Endothelial cell of umbilical vein (primary cell): ENCODE data around the gene DCAF6. TPM values are rescaled to one million over a fixed set of nuclear protein-coding genes. Genes with fewer than 3 reads are reported as not detected.

ENCODE experiments used
- BruUV-seq: library from RNA; stranded (reverse); fragments of 400-500 nt; replicated peaks from 2 replicates; lab custom pipeline; 2021; lab: Mats Ljungman, UMichigan
- CTCF ChIA-PET: fragments of 300-600, 350-600 bp; sonication (Branson Sonifier 250); formaldehyde crosslinking; loops from one replicate; lab custom pipeline; 2021; ENCODE audit warnings: antibody characterized with exemption, inconsistent platforms; lab: Charles Lee
- POLR2A ChIA-PET: fragments of 300-600, 350-600 bp; sonication (Branson Sonifier 250); formaldehyde crosslinking; loops from one replicate; lab custom pipeline; 2021; ENCODE audit warnings: antibody characterized with exemption, inconsistent platforms; lab: Charles Lee
- DNase-seq: peaks from one replicate; pipeline ENCODE4 v3.0.0-alpha.2; 2011; ENCODE audit warnings: low read depth, low spot score
- FAIRE-seq: peaks from 2 replicates; lab custom pipeline; 2011; peaks lifted over from hg19 to GRCh38; lab: Jason Lieb, UNC
- H2AFZ ChIP-seq: 2 replicates; pipeline ENCODE4 v1.6.0; 2012; ENCODE audit warnings: low read depth, low read length, control low read depth, inconsistent platforms
- H3K27ac ChIP-seq: 2 replicates; pipeline ENCODE4 v1.5.1; 2011; ENCODE audit warnings: low read depth, mild to moderate bottlenecking, control low read depth, low read length, moderate library complexity; ENCODE audit not compliant: insufficient read depth
- H3K27me3 ChIP-seq, 2 experiments: 2 replicates each; pipeline versions ENCODE4 v1.6.0 to v1.6.1; 2011; ENCODE audit warnings: low read length in 2 of 2, mixed read lengths in 1 of 2; ENCODE audit not compliant: control insufficient read depth in 2 of 2, insufficient read depth in 2 of 2
- H3K36me3 ChIP-seq, 2 experiments: 2 replicates in 1 of 2; 3 replicates in 1 of 2; pipeline ENCODE4 v1.5.1; 2011; ENCODE audit warnings: low read length in 2 of 2, mild to moderate bottlenecking in 1 of 2, moderate library complexity in 1 of 2; ENCODE audit not compliant: control insufficient read depth in 2 of 2, insufficient read depth in 2 of 2; ENCODE audit errors: extremely low read depth in 1 of 2
- H3K4me1 ChIP-seq: 3 replicates; pipeline ENCODE4 v1.5.1; 2011; ENCODE audit warnings: mild to moderate bottlenecking, low read length; ENCODE audit not compliant: control insufficient read depth, insufficient read depth; ENCODE audit errors: extremely low read depth
- H3K4me2 ChIP-seq: 2 replicates; pipeline ENCODE4 v1.6.1; 2011; ENCODE audit warnings: low read length, control low read depth, mixed read lengths; ENCODE audit not compliant: insufficient read depth
- H3K4me3 ChIP-seq, 3 experiments: fragments of 200-600 bp in 1 of 3; sonication (generic), shearing (Covaris generic) in 1 of 3; replicated peaks in 1 of 3; 2 replicates each; pipeline ENCODE4 v1.5.1; 2011 to 2016; ENCODE audit warnings: control low read depth in 3 of 3, low read length in 3 of 3, mild to moderate bottlenecking in 2 of 3, inconsistent platforms in 1 of 3, low read depth in 1 of 3, moderate library complexity in 1 of 3; ENCODE audit not compliant: insufficient read depth in 1 of 3
- H3K79me2 ChIP-seq: 2 replicates; pipeline ENCODE4 v1.6.0; 2012; ENCODE audit warnings: low read length, inconsistent platforms; ENCODE audit not compliant: control insufficient read depth, insufficient read depth
- H3K9ac ChIP-seq: replicated peaks from 2 replicates; pipeline ENCODE3; 2011; ENCODE audit warnings: low read length, control low read depth; ENCODE audit not compliant: insufficient read depth; ENCODE audit errors: extremely low read depth
- H3K9me1 ChIP-seq: replicated peaks from 3 replicates; pipeline ENCODE4 v1.6.0; 2011; ENCODE audit warnings: mild to moderate bottlenecking, low read length; ENCODE audit not compliant: control insufficient read depth, insufficient read depth; ENCODE audit errors: extremely low read depth
- H3K9me3 ChIP-seq: replicated peaks from 2 replicates; pipeline ENCODE4 v1.5.1; 2012; ENCODE audit warnings: low read length, inconsistent platforms; ENCODE audit not compliant: control insufficient read depth, insufficient read depth
- H4K20me1 ChIP-seq: replicated peaks from 2 replicates; pipeline ENCODE3; 2011; ENCODE audit warnings: mild to moderate bottlenecking, low read length; ENCODE audit not compliant: control insufficient read depth, insufficient read depth; ENCODE audit errors: extremely low read depth
- EZH2 ChIP-seq: IDR thresholded peaks from 2 replicates; pipeline ENCODE4 v1.6.1; 2012; ENCODE audit warnings: borderline replicate concordance, low read depth, mild to moderate bottlenecking, moderate library complexity, low read length, inconsistent platforms; ENCODE audit not compliant: severe bottlenecking
- FOS ChIP-seq: IDR thresholded peaks from 2 replicates; pipeline ENCODE4 v1.6.1; 2011; ENCODE audit warnings: mild to moderate bottlenecking, low read length, moderate library complexity, borderline replicate concordance; ENCODE audit not compliant: insufficient read depth
- GATA2 ChIP-seq: IDR thresholded peaks from 2 replicates; pipeline ENCODE4 v1.7.0; 2011; ENCODE audit warnings: low read depth, mild to moderate bottlenecking, moderate library complexity, mixed read lengths, low read length; ENCODE audit not compliant: insufficient read length, insufficient read depth
- JUN ChIP-seq: IDR thresholded peaks from 2 replicates; pipeline ENCODE4 v1.6.1; 2011; ENCODE audit warnings: borderline replicate concordance, low read depth; ENCODE audit not compliant: insufficient read length, insufficient read depth
- MYC ChIP-seq: IDR thresholded peaks from one replicate; pipeline ENCODE4 v1.6.1; 2011; ENCODE audit warnings: mild to moderate bottlenecking, low read depth, low read length
- POLR2A ChIP-seq: IDR thresholded peaks from 2 replicates; pipeline ENCODE4 v1.6.1; 2012; ENCODE audit warnings: low read depth, mild to moderate bottlenecking, control low read depth, low read length
- POLR2AphosphoS5 ChIP-seq: IDR thresholded peaks from 2 replicates; pipeline ENCODE4 v1.6.1; 2012; ENCODE audit warnings: low read depth, mild to moderate bottlenecking, control low read depth, low read length, moderate library complexity; ENCODE audit not compliant: insufficient read depth
- dilution Hi-C: fragments of 300-500 bp; cut with MboI; formaldehyde crosslinking; loops from one replicate; pipeline ENCODE4 v1.15.0; 2019; ENCODE audit warnings: low sequenced_read_pairs; ENCODE audit not compliant: extremely low pct_ligation_motif_present
- intact Hi-C: fragments of 100-400 bp; cut with micrococcal nuclease; formaldehyde crosslinking; loops from one replicate; pipeline ENCODE4 v1.10.0; 2022
- polyA plus RNA-seq, 4 experiments: library from polyadenylated mRNA; depleted of rRNA in 3 of 4; stranded (reverse) in 3 of 4; unstranded in 1 of 4; fragments of >200 nt; gene quantifications; 2 replicates each; pipeline versions ENCODE4 v1.2.1 to v1.2.3, GENCODE V29; 2011 to 2012; ENCODE audit warnings: missing spikeins in 1 of 4
- total RNA-seq: library from RNA; stranded (reverse); gene quantifications from 2 replicates; pipeline ENCODE4 v1.2.3, GENCODE V29; 2021
- TF ChIP-seq, protein P1 (sequence below), 2 donors: IDR thresholded peaks; 1 replicate in 1 of 2; 2 replicates in 1 of 2; pipeline ENCODE4 v1.5.1; 2011; ENCODE audit warnings: low read length in 2 of 2, mild to moderate bottlenecking in 2 of 2, moderate library complexity in 2 of 2, control low read depth in 1 of 2, inconsistent platforms in 1 of 2, low read depth in 1 of 2; ENCODE audit not compliant: insufficient read depth in 1 of 2; ENCODE audit errors: extremely low read depth in 1 of 2
- TF ChIP-seq, protein P2 (sequence below): IDR thresholded peaks from 2 replicates; pipeline ENCODE4 v1.6.1; 2011; ENCODE audit not compliant: insufficient read depth, insufficient read length

Gene DCAF6
- total and polyA plus RNA-seq, 2 donors (not counting 3 experiments of a cell fraction or from before 2014, with no cell fraction given), result 28.6 to 39.4 TPM

DNA sequence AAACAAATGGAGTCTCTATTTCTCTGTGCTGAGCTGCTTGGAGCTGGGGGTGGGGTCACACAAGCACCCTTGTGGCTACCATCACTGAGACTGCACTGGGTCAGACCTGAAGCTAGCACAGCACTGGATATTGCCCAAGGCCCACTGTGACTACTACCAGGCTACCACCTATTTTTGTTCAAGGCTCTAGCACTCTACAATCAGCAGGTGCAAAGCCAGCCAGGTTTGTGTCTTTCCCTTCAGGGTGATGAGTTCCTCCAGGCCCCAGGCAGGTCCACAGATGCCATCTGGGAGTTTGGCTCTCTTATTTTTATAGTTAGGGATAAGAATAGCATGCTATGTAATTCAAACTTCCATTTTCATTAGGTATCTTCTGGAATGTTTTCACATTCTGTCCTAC, 46.1 kb upstream of the DCAF6 start:
- Histone ChIP-seq H3K79me2 (no peaks in the 10 kb centered on the region), H2AFZ (no peak overlapping the region), H3K9ac (no peak overlapping the region), H3K36me3 (no peaks in the 10 kb centered on the region), H3K4me3 (no peak overlapping the region), H3K27ac (no peak overlapping the region), H4K20me1 (no peaks in the 10 kb centered on the region), H3K27me3 (no peaks in the 10 kb centered on the region), H3K9me3 (no peaks in the 10 kb centered on the region), H3K4me1 (no peaks in the 10 kb centered on the region), H3K4me2 (no peak overlapping the region), H3K9me1 (no peaks in the 10 kb centered on the region)
- DNase-seq (no peak), FAIRE-seq (no peak)
- BruUV-seq, result no TSS peak
- ChIA-PET CTCF (no interaction called here), POLR2A (no interaction called here)
- intact Hi-C loops (no loop called here), dilution Hi-C loops (no loop called here)
- TF ChIP-seq GATA2 (no peak), FOS (no peak), POLR2AphosphoS5 (no peak), MYC (no peak), EZH2 (no peak), JUN (no peak), POLR2A (no peak)
- TF ChIP-seq, protein P1, sequence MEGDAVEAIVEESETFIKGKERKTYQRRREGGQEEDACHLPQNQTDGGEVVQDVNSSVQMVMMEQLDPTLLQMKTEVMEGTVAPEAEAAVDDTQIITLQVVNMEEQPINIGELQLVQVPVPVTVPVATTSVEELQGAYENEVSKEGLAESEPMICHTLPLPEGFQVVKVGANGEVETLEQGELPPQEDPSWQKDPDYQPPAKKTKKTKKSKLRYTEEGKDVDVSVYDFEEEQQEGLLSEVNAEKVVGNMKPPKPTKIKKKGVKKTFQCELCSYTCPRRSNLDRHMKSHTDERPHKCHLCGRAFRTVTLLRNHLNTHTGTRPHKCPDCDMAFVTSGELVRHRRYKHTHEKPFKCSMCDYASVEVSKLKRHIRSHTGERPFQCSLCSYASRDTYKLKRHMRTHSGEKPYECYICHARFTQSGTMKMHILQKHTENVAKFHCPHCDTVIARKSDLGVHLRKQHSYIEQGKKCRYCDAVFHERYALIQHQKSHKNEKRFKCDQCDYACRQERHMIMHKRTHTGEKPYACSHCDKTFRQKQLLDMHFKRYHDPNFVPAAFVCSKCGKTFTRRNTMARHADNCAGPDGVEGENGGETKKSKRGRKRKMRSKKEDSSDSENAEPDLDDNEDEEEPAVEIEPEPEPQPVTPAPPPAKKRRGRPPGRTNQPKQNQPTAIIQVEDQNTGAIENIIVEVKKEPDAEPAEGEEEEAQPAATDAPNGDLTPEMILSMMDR (IDR thresholded peaks at IDR 0.05; ENCODE audit: extremely low read depth in 1 of 2, insufficient read depth in 1 of 2, low read depth in 1 of 2, low read length in 2 of 2), result no peak
- TF ChIP-seq, protein P2, sequence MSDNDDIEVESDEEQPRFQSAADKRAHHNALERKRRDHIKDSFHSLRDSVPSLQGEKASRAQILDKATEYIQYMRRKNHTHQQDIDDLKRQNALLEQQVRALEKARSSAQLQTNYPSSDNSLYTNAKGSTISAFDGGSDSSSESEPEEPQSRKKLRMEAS, result no peak
